Limb (tissue), 2 donors: ENCODE results near the gene PTK7.
A peak's percentile ranks its signal among the peaks of the same experiment; 100 is the strongest.

Experiments
- DNase-seq, 2 donors: peaks; one replicate each; pipeline ENCODE4 v3.0.0-alpha.2; 2016; ENCODE audit errors: extremely low spot score in 2 of 2

The PTK7 gene

DNA sequence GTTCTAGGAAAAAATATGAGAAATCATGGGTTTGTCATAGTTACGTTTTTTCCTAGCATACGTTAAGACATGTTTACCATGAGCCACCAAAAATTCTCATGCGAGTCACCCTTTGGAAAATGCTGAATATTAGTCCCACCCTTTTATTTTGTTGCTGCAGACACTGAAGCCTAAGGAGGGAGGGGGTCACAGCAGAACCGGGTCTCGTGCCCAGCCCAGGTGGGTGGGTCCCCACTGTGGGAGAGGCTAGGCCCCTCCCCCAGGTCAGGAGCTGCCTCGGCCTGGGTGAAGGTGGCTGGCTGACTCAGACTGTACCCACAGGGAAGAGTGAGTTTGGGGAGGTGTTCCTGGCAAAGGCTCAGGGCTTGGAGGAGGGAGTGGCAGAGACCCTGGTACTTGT is 68.8 kb downstream of the PTK7 start:
- no peak for DNase-seq

GRCh38 chr6:43146261-43146660 is 70.1 kb downstream of the PTK7 start:
- no peak for DNase-seq

DNA sequence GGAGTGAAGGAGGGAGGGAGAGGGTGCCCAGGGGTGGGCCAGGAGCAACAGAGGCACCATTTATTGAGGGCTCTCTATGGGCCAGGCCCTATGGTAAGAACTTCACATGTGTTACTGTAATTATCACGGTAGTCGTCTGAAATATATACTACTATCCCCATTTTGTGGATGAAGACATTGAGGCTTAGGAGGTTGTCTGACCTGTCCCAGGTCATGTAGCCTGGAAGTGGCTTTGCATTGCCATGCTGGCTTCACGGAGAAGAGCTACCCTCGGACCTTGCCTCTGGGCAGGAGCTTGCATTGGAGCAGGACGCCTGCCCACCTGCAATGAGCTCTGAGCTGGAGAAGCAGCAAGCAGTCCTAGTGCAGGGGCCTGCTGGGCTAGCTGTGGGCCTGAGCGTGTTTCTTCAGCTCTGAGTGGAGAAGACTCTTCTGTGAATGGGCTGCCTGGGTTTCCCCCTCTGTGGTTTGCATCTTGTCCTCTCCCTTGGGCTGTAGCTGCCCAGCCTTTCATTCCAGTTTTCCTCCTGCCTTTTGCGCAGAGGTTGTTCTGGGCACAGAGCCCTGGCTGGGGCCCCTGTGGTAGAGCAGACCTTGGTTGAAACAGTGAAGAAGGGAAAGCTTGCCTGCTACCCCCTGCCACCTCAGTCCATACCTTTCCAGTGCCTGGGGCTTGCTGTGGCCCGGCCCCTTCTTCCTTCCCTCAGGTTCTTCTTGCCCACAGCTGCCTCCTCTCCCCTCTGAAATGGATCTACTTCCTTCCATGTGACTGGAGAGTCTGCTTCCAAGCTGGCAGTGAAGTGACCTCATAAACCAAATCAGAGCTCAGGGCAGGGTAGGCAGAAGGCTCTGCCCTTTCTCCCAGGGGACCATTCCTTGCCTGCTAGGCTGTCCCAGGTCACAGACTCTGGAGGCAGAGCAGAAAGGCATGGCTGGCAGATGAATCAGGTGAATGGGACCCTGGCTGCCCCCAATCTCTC is 70.9 kb downstream of the PTK7 start:
- no peak for DNase-seq

DNA sequence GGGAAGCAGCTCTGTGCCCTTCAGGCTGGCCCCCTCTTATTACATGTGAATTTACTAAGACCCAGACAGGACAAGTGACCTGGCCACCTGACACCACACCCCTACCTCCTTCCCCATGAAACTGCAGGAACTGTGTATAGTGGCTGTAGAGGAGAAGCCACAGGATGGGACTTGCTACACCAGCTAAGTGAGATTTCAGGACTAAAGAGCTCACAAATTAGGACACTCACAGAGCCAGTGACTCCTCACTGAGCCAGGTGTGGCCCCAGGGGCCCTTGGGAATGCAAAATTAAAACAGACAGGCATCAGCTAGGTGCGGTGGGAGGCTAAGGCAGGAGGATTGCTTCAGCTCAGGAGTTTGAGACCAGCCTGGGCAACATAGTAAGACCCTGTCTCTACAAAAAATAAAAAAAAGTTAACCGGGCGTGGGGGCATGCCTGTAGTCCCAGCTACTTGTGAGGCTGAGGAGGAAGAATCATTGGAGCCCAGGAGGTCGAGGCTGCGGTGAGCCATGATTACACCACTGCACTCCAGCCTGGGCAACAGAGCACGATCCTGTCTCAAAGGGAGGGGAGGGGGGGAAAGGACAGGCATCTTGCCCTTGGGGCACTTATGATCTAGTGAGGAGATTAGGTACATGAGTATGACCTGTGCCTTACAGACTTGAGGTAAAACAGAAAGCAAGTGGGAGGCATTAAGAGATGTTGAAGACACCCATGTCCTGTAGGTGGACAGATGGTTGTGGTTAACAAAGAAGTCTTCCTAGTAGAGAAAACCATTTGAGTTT is 71.8 kb downstream of the PTK7 start:
- no peak for DNase-seq

GRCh38 chr6:43149265-43149664 is 73.2 kb downstream of the PTK7 start:
- no peak for DNase-seq

- no peak for DNase-seq
Measured at GRCh38 chr6:43150051-43150751, 74.1 kb downstream of the PTK7 start.

DNA sequence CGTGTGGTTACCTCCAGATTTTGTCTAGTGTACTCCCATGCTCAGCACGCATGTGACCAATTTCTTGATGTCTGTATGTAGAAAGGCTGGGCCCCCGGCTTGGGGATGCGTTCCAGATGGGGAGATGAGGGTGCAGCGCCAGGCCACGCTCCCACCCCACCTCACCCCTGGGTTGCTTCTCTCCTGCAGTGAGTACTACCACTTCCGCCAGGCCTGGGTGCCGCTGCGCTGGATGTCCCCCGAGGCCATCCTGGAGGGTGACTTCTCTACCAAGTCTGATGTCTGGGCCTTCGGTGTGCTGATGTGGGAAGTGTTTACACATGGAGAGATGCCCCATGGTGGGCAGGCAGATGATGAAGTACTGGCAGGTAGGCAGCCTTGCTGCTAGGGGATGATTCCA is 83.5 kb downstream of the PTK7 start:
- DNase-seq = no peak

- DNase-seq = no peak
Measured at GRCh38 chr6:43163899-43164298, 87.8 kb downstream of the PTK7 start.

DNA sequence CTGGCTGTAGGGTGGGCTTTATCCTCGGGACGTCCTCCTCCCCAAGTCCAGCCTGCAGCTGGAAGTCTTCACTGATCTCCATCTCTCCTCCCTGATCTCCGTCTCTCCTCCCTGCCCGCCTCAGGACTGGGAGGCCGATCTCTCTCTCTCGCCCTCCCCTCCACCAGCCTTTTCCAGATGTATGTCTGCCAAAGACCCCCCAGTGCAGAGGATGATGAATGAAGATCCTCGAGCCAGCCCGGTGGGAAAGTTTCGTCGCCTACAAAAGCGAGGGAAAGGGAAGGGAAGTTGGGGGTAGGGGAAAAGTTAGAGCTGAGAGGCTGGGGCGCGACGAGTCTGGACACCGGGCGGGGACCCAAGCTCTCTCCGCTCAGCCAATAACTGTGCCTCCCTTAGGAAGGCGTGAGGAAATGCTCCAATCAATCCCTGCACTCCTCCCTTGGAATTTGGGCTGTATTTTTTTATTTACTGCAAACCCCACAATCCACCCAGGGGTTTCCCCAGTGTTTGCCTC is 94.4 kb downstream of the PTK7 start:
- peak in 1 of 2 donors; percentile 91 for DNase-seq

DNA sequence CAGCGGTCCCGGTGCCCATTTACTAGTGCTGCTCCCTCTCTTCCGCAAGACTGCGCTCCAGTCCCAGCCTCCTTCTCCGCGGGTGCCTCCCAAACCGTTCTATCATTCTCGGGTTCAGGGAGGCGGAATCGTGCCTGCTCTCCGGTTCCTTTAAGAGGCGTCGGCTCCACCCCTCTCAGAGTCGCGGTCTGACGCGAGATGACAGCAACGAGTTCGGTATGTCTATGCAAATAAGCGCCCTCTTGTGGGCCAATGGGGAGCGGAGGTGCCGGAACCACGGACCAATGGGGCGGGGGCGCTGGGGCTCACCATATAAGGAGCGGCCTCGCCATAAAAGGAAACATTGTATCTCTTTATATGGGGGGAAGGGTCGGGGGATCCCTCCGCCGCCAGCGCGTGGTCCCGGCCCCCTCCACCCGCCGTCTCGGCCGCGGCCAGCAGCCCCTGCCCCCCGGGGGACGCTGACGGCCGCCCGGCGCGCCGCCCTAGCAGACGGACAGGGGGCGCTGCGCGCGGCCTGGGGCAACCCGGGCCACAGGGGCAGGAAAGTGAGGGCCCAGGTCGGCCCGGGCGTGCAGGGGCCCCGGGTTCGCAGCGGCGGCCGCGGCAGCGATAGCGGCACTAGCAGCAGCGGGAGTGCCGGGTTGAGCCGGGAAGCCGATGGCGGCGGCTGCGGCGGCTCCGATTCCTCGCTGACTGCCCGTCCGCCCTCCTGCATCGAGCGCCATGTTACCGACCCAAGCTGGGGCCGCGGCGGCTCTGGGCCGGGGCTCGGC is 95.0 kb downstream of the PTK7 start, which contains the start of gene SRF:
SRF (plus strand) TSS at position 339 of the 776 bp plus-strand sequence; CDS start at position 727, 388 bp downstream.
- peak; percentile 100 for DNase-seq

DNA sequence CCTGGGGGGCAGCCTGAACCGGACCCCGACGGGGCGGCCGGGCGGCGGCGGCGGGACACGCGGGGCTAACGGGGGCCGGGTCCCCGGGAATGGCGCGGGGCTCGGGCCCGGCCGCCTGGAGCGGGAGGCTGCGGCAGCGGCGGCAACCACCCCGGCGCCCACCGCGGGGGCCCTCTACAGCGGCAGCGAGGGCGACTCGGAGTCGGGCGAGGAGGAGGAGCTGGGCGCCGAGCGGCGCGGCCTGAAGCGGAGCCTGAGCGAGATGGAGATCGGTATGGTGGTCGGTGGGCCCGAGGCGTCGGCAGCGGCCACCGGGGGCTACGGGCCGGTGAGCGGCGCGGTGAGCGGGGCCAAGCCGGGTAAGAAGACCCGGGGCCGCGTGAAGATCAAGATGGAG is 95.6 kb downstream of the PTK7 start:
- DNase-seq = no peak

DNA sequence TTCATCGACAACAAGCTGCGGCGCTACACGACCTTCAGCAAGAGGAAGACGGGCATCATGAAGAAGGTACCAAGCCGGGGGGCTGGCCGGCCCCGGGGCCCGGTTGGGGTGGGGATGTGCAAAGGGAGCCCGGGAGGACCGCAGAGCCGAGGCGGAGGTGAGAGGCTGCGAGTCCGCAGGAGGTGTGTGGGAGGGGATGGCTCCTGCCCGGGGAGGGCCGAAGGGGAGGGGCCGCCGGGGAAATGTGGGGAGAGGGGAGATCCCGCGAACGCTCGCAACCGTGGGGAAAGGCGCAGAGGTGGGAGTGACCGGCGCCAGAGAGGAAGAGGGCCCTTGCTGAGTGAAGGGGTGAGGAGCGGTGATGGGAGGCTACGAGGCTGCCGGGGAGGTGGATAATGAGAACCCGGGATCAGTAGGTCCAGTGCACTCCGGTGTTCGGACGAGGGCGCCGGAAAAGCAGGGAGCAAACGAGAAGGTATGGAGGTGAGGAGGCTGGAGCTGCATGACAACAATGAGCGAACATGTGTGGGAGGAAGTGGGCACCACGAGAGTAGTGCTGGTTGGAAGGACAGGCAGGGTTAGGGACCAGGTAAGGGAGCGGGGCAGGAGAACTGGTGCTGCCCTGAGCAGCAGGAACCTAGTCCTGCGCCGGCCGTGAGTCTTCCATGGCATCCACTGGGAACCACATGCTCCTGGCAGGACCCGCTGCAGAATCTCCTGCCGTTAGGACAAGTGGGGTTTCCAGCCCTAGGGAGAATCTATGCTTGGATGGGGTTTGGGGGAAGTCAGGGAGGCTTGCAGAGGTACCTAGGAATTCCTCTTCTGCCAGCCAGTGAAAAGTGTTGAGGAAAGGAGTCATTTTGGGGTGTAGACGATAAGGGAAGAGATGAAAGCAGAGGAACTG is 96.2 kb downstream of the PTK7 start:
- peak; percentile 49 to 86 for DNase-seq

- peak in 1 of 2 donors; percentile 40 for DNase-seq
Measured at GRCh38 chr6:43173591-43174262, 97.6 kb downstream of the PTK7 start.

GRCh38 chr6:43174263-43175112 is 98.4 kb downstream of the PTK7 start:
- peak; percentile 96 to 99 for DNase-seq

GRCh38 chr6:43175676-43176422 is 99.7 kb downstream of the PTK7 start:
- DNase-seq = no peak

DNA sequence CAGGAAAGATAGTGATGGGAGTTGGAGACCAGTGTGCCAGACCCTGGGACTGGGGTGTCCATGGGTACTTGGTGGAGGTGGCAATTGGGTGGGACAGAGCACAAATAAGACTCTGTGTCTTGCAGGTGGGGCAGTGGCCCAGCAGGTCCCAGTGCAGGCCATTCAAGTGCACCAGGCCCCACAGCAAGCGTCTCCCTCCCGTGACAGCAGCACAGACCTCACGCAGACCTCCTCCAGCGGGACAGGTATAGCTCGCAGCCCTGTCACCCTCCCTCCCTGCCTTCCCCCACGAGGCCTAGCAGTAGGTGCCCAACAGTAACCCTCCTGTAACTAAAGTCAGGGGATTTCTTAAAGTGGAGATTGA is 100.3 kb downstream of the PTK7 start:
- DNase-seq = no peak

GRCh38 chr6:43178150-43178549 is 102.0 kb downstream of the PTK7 start:
- no peak for DNase-seq
